ENCODE results near the gene WSCD2. TPM values are rescaled to one million over a fixed set of nuclear protein-coding genes. Genes with fewer than 3 reads are reported as not detected.
A peak's percentile ranks its signal among the peaks of the same experiment; 100 is the strongest.

Gene WSCD2
- 10 to 100 TPM in 2 of 3 donors, 1 to 10 TPM in 1; 7.8 to 10.7 (median 10.4) TPM for polyA plus RNA-seq (ENCODE audit: insufficient read length in 3 of 3)

GRCh38 chr12:108129017-108129812 is at the start of gene WSCD2:
Gene WSCD2, plus strand, starts transcription at chr12:108129288. Its CDS starts 66,545 bp downstream, at chr12:108195833.
- peak in 2 of 3 donors; percentile 37 to 73 for DNase-seq (ENCODE audit: low read depth in 3 of 3, low spot score in 2 of 3)

- DNase-seq (ENCODE audit: low read depth in 3 of 3, low spot score in 2 of 3) = no peak
Measured at GRCh38 chr12:108079721-108080120, 49.4 kb upstream of the WSCD2 start.

DNA sequence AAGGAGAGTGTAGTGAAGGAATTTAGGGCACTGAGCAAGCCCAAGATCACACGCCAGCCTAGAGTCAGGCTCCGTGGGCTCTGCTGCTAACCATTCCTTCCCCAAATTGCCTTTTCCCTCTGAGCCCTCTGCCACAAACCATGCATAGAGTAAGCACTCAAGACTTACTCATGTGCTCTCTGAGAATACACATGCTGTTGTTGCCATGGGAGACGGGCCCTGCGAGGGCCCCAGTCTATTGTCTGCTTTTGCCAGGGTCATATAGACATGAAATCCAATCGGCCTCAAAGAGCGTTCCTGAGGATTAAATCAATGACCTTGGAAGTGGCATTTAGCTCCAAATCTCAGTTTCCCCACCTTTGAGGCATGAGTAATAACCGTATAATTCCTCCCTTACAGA is 48.7 kb upstream of the WSCD2 start:
- no peak for DNase-seq (ENCODE audit: low read depth in 3 of 3, low spot score in 2 of 3)

GRCh38 chr12:108082485-108082884 is 46.6 kb upstream of the WSCD2 start:
- no peak for DNase-seq (ENCODE audit: low read depth in 3 of 3, low spot score in 2 of 3)

DNA sequence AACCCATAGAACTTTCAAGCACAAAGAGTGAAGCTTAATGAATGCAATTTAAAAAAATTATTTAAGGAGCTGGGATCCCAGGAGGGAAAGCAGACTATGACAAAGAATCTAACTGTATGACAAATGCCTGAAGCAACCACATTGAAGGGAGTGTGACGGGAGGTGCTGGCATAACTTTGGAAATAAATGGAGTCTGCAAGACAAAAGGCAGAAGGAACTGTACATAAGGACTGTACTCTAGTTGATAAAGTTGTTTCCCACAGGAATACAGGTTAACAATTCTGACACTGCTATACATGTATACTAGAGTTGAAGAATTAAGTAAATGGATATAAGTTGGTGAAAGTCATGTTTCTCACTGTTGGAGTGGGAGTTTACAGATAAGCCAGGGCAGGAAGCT is 41.2 kb upstream of the WSCD2 start:
- no peak for DNase-seq (ENCODE audit: low read depth in 3 of 3, low spot score in 2 of 3)

GRCh38 chr12:108090107-108090899 is 38.8 kb upstream of the WSCD2 start:
- no peak for DNase-seq (ENCODE audit: low read depth in 3 of 3, low spot score in 2 of 3)

GRCh38 chr12:108090932-108091678 is 38.0 kb upstream of the WSCD2 start:
- no peak for DNase-seq (ENCODE audit: low read depth in 3 of 3, low spot score in 2 of 3)

- no peak for DNase-seq (ENCODE audit: low read depth in 3 of 3, low spot score in 2 of 3)
Measured at GRCh38 chr12:108091679-108092051, 37.4 kb upstream of the WSCD2 start.

DNA sequence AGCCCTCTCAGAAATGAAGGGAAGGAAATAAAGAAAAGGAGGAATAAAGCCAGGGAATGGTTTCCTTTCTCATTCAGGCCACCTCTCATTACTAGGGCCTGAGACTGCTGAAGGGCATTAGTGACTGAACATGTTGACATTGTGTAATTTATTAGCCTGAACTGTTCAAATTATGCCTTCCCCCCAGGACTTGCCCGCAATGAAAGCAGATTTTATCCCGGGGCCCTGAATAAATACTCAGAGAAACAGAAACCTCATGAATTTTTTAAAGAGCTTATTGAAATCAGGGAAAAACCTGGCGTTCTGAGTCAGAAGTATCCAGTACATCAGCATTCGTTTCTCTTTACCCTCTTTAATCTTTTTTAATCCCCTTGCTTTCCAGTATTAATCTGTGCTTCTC is 35.9 kb upstream of the WSCD2 start:
- no peak for DNase-seq (ENCODE audit: low read depth in 3 of 3, low spot score in 2 of 3)

- DNase-seq (ENCODE audit: low read depth in 3 of 3, low spot score in 2 of 3) = no peak
Measured at GRCh38 chr12:108094056-108094649, 34.9 kb upstream of the WSCD2 start.

DNA sequence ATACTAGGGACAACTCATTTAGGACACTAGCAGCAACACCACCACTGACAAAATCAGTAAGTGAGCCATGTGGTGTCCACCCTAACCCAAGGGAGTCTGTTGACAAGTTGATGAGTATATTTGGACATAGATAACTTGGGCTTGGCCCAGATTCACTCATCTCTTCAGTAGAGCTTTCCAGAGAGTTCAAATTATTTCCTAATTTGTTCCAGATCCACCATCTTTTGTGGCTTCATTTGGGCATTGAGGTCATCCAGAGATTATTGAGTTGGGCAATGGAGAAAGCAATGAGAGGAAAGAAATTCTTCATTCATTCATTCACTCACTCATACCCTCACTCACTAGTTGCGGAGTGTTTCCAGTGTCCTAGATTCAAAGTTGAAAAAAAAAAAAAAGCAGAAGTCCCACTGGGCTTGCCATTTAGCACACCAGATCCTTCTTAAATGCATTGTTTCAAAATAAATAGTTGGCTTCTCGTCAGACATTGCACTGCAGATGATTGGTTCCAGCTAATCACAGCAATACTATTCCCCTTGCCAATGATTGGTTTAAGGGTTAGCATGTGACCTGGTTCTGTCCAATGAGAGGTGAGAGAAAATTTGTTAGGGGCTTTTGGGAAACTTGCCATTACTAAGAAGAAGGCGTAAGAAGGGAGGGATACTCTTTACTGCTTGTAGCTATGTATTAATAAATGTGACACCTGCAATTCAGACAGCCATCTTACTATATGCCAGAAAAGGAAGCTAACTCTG is 31.8 kb upstream of the WSCD2 start:
- DNase-seq (ENCODE audit: low read depth in 3 of 3, low spot score in 2 of 3) = no peak

DNA sequence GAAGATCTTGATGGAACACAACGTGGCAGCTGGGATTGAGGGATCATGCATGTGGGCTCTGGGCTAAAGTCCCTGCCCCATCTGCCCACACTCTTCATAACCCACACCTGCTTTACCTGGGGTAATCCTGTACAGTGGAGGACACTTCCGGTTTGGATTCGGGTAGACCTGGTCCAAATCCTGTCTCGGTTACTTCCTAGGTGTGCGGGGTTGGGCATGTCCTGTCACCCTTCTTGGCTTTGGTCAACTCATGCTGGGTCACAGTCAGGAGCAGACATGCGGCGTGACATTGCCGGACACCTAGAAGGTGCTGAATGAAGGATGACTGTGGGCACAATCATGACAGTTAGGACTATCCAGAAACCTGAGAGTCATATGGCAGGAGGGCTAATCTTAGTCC is 30.7 kb upstream of the WSCD2 start:
- DNase-seq (ENCODE audit: low read depth in 3 of 3, low spot score in 2 of 3) = no peak

- DNase-seq (ENCODE audit: low read depth in 3 of 3, low spot score in 2 of 3) = no peak
Measured at GRCh38 chr12:108099073-108099472, 30.0 kb upstream of the WSCD2 start.

GRCh38 chr12:108099778-108100489 is 29.2 kb upstream of the WSCD2 start:
- no peak for DNase-seq (ENCODE audit: low read depth in 3 of 3, low spot score in 2 of 3)

DNA sequence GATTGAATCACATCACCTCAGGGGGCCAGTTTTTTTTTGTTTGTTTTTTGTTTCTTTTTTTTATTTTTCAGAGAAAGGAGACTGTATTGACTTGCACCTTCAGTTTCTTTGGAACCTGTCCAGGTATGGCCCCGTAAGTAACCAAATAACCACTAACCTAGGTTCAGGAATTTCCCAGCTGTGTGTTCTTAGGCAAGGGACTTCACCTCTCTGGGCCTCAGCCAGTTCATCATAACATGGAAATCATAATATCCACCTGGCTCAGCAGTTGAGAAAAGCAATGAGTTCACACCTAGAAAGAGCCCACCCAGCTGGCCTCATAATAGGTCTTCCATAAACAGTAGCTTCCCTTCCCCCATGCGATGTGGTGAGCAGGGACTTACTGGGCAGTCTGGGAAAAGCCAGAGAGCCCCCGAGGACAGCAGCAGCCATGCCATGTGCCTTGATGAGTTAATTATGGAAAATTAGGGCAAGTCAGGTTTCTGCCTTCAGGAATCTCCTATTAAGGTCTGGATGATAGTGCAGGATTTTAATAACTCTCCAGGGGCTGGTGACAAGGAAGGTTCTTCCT is 27.4 kb upstream of the WSCD2 start:
- no peak for DNase-seq (ENCODE audit: low read depth in 3 of 3, low spot score in 2 of 3)

DNA sequence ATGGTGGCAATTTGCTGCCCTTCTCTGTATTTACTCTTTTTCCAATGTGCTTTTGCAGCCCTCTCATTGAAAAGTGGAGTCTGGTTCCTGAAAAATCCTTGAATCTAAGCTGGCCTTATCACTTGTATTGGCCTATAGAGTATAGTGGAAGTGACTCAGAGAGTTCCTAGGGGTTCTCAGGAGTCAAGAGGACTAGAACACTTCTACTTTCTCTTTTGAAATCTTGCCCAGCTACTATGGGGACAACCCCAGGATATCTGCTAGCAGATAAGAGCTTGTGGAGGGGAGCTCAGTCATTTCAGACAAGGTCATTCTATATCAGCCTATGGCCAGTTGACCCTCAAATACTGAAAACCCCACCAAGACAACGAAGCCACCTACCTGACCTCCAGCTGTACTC is 26.7 kb upstream of the WSCD2 start:
- no peak for DNase-seq (ENCODE audit: low read depth in 3 of 3, low spot score in 2 of 3)

DNA sequence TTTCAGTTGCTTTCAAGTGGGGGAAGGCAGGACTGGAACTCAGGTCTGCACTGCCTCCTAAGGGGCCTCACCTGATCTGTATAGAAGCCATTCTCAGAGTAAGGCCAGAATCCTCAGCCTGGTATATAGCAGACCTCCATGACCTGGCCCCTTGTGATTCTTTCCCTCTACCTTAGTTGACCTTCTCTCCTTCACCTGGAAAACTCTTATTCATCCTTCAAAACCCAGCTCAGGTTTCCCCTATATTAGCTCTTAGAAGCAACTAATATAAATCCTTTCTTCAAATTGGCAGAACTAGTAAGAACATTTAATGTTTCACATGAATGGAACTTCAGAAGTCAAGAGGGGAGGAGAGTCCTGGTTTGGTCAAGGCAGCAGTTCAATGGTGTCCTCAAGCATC is 26.0 kb upstream of the WSCD2 start:
- no peak for DNase-seq (ENCODE audit: low read depth in 3 of 3, low spot score in 2 of 3)

DNA sequence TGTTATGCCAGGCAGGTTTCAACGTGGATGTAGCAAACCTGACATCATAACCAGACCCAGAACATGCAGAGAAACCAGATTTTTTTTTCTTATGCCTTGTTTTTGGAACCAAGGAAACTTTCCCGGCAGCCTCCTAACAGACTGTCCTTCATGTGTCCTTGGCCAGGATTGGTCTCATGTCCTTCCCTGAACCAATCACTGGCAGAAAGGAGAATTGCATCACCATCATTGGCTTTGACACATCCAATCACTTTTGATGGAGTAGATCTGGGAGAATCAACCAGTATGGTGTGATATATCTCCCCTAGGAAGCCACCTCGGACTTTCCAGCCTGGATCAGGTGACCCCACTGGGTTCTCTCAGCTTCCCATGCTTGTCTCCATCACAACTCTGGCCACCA is 25.6 kb upstream of the WSCD2 start:
- no peak for DNase-seq (ENCODE audit: low read depth in 3 of 3, low spot score in 2 of 3)

DNA sequence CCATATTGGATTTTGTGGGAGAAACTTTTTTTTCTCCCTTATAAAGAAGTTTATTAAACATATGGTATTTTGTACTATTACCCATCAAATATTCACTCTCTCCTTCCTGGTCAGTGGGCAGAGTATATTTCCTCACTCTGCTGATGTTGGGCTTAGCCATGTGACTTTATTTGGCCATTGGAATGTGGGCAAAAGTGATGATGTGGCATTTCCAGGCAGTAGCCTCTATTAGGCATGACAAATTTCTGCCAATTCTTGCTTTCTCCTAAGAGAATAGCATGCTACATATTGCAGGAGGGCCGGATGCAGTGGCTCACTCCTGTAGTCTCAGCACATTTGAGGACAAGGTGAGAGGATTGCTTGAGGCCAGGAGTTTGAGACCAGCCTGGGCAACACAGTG is 24.4 kb upstream of the WSCD2 start:
- no peak for DNase-seq (ENCODE audit: low read depth in 3 of 3, low spot score in 2 of 3)
